GM19240 (cell line): ENCODE results near the gene CERS5.
A peak's percentile ranks its signal among the peaks of the same experiment; 100 is the strongest.

Experiments used
- DNase-seq: peaks from one replicate; pipeline ENCODE4 v3.0.0; 2011; ENCODE audit warnings: low spot score; ENCODE audit not compliant: insufficient read length

CERS5 gene

DNA sequence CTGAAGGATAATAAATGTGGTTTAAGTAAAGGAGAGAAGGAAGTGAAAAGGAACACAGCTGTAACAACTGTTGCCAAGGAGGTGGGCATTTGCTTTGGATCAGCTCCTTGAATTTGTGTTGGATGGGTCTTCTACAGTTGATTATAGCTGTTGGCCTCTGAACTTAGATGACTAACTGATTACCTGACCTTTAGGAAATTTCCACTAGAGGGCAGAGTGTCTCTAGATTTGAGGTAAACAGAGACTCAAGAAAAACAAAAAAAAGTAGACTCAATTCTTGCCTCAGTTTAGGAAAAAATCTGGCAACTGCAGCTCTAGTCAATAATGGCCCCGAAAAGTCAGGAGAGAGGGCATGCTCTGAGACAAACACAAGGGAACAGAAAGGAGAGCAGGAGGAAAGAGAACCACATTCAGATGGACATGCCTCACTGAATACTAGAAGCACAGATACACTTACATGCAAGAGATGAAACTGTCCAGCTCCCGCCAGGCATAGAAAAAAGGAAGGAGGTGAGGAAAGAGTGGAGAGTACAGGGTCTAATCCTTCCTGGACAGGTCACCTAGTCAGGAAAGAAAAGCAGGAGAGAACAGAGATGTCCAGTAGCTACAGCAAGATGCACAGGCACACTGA lies 34.5 kb downstream of the CERS5 start:
- no peak for DNase-seq

DNA sequence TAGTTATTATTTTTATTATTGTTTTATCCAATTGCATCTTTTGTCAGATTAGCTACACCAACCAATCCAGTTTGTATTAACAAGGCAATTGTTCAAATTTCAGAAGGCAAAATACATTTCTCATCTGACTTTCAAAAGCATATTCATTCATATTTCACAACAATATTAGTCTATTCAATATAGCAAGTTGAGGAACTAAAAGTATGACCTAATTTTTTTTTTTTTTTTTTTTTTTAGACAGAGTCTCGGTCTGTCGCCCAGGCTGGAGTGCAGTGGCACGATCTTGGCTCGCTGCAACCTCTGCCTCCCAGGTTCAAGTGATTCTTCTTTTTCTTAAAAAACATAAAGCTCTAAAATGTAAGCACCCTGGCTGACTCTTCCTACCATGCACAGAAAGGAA lies 37.9 kb downstream of the CERS5 start:
- DNase-seq = no peak

DNA sequence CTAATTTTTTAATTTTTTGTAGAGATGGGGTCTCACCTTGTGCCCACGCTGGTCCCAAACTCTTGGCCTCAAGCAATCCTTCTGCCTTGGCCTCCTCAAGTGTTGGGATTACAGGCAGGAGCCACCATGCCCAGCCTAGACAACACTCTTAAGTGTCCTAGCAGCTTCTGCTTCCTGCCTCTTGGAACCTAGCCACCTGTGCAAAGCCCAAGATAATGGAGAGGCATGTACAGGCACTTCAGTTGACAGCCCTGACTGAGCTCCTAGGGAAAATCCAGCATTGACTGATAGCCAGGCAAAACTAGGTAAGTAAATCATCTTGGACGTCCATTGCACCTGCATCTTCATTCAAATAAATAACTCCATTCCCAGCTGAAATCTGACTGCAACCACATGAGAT lies 39.6 kb downstream of the CERS5 start:
- DNase-seq = no peak

DNA sequence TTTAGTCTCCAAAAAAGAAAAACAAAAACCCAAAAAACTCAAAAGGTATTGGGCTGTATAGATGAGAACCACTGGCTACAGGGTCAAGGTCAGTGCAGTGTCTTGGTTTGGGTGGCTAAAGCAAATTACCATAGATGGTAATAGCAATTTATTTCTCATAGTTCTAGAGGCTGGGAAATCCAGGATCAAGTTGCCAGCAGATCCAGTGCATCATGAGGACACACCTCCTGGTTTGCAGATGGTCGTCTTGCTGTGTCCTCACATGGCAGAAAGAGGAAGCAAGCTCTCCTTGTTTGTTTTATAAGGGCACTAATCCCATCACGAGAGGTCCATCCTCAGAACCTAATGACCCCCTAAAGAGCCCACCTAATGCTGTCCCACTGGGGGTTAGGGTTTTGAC lies 44.0 kb downstream of the CERS5 start:
- DNase-seq = no peak

DNA sequence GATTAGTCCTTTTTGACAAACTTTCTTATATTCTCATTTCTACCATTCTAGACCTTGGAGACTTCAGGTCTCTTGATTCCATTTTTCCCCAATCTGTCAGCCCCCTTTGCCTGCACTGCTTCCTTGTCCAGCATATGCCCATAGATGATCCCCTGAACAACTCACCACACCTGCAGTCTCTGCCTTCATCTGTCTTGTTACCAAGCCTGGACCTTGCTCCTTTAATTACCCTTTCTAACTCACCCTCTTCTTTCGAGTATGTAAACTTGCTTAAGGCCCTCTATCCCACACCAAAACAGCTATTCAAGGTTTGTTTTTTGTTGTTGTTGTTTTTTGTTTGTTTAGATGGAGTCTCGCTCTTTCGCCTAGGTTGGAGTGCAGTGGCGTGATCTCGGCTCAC lies 45.5 kb downstream of the CERS5 start:
- DNase-seq = no peak

DNA sequence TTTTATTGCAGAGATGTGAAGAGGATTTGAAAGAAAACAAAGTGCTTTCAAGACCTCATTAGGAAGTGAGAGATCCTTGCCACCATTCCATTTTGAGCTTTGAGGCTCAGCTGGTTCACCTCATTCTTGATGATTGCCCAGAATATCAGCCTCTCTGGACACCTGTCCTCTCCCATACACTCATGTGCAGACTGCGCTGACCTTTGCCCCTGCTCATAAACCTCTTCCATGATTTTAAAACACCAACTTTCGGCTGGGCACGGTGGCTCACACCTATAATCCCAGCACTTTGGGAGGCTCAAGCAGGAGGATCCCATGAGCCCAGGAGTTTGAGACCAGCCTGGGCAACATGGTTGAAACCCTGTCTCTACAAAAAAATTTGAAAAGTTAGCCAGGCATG lies 46.2 kb downstream of the CERS5 start:
- no peak for DNase-seq

DNA sequence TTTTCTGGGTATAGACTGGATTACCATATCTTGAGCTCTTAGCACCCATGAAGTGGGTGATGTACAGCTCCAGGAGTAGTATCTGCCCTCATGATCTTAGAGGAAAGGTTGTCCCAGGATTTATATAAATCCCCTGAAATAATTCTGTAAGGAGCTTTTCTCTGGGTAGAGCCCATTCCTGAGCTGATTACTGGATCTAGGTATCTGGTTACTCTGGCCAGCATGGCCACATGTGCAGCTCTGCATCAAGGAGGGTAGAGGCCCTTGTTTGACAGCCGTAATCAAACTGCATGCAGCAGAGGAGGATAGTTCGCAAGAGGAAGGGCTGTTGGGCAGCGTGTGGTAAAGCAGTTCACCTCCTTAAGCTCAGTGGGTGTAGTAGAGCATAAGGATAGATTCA lies 46.6 kb downstream of the CERS5 start:
- DNase-seq = no peak

DNA sequence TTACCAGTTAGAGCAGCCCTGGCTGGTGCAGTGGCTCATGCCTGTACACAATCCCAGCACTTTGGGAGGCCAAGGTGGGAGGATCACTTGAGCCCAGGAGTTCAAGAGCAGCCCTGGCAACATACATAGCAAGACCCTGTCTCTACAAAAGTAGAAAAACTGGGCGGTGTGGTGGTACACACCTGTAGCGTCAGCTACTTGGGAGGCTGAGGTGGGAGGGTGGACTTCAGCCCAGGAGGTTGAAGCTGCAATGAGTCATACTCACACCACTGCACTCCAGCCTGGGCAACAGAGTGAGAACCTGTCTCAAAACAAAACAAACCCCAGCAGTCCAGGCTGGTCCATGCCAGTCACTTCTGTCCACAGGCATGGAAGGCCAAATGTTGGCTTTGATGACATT lies 47.8 kb downstream of the CERS5 start:
- no peak for DNase-seq

DNA sequence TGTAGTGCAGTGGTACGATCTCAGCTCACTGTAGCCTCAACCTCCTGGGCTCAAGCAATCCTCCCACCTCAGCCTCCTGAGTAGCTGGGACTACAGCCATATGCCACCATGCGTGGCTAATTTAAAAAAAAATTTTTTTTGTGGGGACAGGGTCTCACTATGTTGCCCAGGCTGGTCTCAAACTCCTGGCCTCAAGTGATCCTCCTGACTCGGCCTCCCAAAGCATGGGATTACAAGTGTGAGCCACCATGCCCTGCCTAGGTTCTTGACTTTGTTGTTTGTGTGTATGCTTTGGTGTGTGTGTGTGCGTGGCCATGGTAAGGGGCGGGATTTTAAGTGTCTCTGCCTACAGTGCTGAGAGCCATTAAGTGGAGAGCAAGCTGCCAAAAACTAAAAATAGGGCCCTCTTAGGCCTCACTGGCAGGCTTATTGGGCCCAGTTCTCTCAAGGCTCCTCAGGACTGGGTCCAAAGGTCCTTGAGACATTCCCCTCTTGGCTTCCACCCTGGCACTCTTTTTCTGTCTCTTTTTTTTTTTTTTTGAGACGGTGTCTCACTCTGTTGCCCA lies 50.0 kb downstream of the CERS5 start:
- no peak for DNase-seq

DNA sequence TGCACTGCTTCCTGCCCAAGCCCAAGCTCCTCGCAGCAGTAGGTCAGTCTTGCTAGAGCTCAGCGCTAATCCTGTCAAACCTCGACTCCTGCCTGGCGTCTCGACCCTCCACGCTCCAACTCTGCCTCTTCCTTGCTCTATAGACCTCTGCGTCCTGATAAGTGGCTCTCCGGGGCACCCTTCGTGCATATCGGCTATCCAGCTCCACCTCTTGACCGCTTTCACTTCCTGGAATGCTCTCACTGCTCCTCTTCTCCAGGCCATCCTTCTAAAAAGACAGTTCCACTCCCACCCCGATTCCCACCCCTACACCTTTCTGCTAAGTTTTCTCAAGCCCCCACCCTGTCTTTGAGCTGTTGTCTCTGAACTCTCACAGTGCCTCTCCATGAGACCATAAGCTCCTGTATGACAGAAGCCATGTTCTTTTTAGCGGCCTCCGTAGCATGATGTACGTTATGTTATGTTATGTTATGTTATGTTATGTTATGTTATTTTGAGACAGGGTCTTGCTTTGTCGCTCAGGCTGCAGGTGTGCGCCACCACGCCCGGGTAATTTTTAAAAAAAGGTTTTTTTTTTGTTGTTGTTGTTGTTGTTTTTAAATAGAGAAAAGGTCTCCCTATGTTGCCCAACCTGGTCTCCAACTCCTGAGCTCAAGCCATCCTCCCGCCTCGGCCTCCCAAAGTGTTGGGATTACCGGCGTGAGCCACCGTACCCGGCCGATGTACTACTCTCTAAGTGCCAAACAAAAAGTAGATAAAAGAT lies 54.5 kb downstream of the CERS5 start:
- DNase-seq = no peak

DNA sequence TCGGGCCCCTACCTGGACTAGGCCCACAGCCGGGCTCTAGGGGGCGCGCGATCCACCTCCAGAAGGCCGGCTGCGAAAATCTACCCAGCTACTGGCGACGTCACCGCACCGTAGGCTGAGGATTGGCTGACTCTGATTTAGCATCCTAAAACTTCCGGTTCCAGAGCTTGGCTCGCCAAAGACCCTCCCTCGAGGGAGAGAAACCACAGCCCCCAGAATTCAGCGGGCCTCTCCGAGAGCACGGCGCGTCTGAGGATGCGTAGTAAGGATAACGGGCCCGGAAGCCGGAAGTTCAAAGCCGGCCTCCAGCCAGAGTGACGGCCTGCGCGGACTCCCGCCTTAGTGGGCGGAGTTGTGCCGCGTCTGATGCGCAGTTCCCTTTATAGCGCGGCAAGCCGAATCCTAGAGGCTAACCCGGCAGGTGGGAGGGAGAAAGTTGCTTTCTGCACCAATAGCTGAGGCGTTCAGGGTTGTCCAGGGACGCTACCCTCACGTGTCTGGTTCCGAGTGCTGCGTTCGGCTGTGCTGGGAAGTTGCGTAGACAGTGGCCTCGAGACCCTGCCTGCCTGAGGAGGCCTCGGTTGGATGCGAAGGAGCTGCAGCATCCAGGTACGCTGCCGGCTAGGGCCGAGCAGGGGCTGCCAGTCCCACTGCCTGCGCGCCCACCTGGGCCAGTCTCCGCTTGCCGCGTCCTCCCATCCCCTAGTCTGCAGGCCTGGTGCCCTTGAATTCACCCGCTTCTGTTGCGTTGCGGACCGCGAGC lies 55.3 kb downstream of the CERS5 start, which contains the start of gene COX14:
COX14 (plus strand) TSS at position 544 of the 763 bp plus-strand sequence. CDS start 7,808 bp downstream, outside the sequence.
- DNase-seq = peak; percentile 88

DNA sequence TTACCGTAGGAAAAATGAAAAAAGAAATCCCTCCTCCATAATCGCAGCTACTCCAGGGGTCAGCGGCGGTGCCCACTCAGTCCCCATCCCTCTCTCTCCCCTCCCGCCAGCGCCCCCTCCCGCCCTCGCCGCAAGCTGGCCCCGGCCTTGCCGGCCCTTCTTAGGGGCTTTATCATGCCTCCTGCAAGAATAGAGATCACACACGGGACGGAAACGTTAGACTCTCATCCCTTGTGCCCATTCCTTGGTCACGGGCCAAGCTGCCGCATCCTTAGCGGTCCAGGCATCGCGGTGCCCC lies 55.8 kb downstream of the CERS5 start:
- no peak for DNase-seq

DNA sequence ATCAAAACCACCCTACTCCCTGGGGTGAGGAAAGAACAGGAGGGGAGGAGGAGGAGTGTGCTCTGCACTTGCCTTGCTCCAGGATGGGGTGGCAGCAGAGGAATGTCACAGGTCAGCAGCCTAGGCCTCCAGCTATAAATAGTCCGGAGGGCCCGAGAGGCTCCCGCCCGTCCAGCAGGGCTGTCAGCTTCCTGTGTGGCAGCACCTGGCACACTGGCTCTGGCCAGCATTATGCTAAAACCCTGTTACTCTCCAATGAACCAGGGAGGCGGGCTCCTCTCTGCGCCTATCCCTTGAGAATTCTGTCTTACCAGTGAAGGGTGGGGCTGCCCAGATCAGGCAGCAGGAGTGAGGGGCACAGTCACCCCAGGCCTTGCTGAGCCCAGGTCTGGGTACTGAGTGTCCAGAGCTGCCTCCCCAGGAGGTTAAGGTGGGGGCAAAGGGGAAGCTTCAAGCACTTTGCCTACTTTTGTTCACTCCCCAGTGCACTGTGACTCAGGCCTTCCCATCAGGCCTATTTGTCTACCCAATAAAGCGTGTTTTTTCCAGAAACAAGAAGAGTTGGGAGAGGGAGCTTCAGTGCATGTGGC lies 56.3 kb downstream of the CERS5 start:
- no peak for DNase-seq

DNA sequence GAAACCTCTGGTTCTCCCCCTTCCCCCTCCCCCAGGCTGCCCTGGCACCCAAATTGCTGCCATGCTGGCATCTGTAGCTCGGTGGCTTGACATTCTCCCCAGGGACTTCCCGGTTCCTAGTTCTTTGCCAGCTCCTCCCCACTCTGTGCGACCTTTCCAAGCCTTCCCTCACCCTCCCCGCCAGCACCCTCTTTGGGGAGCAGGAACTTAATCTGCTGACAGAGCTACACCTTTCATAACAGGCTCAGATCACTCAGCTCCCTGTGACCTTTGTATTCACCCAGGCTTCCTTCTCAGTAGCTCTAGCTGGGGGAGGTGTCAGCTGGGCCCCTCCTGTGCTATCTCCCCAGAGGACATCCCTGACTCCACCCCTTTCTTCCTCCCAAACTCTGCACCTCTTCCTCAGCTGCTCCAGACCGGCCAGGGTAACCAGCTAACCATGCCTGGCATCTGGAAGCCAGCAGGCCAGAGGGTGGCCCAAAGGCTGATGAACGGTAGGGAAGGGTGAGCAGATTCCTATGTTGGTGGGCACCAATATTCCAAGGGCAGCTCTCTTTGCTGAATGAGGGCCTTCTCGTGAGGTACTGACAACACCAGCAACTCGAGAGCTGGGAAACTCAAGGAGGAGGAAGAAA lies 56.9 kb downstream of the CERS5 start:
- DNase-seq = no peak

DNA sequence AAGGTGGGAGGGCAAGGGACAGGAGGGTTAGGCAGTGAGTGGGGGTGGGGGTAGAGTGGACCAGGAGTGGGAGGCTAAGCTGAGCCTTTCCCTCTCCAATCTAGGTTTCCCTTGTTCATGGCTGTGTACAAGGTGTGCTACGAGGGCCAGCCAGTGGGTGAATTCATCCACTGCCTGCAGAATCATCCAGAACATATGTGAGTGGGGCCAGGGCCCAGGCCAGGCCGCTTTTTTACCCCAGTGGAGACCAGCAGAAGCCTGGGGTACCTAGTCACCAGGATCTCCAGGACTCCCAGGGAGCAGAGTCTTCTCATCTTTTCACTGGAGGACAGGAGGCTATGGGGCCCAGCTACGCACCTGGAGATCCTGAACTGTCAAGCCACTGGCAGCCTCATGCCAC lies 57.9 kb downstream of the CERS5 start:
- no peak for DNase-seq

DNA sequence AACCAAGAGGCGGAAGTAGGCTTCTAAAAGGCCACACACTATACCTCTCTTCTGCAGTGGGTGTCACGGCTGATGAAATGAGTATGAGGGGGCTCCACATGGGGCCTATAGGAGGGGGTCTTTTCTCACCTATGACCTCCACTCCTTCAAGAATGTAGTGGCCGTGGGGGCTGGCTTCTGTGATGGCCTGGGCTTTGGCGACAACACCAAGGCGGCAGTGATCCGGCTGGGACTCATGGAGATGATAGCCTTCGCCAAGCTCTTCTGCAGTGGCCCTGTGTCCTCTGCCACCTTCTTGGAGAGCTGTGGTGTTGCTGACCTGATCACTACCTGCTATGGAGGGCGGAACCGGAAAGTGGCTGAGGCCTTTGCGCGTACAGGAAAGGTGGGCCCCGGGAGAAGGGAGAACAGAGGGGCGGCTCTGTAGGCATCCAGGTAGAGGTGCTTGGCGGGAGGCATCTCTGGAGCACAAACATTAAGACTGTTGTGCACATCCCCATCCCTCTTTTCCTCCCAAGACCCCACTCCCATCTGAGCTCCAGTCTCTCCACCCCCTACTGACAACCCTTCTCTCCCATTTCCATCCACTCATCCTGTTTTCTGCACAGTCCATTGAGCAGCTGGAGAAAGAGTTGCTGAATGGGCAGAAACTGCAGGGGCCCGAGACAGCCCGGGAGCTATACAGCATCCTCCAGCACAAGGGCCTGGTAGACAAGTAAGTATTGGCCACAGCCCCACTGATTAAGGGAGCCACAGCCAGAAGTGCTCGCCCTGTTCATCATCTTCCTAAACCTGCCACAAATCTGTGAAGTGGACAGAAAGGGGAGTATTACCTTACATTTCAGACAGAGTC lies 59.5 kb downstream of the CERS5 start:
- DNase-seq = no peak

DNA sequence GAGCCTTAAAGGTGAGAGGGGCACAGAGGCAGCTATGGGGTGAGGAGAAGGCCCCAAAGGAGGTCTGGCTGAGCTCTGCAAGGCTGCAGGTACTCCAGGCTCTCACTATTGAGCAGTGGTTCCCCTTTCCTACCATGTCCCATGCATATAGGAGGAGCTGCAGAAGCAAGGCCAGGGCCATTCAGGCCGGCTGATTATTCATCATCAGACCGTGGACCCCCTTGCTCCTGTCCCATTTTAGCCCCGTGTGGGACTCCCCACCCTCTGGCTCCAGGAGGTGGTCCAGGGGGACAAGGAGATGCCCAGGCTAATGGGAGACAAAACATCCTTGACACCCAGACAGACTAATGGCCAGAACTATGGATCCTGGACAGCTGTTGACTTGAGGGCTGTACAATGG lies 60.3 kb downstream of the CERS5 start:
- no peak for DNase-seq

DNA sequence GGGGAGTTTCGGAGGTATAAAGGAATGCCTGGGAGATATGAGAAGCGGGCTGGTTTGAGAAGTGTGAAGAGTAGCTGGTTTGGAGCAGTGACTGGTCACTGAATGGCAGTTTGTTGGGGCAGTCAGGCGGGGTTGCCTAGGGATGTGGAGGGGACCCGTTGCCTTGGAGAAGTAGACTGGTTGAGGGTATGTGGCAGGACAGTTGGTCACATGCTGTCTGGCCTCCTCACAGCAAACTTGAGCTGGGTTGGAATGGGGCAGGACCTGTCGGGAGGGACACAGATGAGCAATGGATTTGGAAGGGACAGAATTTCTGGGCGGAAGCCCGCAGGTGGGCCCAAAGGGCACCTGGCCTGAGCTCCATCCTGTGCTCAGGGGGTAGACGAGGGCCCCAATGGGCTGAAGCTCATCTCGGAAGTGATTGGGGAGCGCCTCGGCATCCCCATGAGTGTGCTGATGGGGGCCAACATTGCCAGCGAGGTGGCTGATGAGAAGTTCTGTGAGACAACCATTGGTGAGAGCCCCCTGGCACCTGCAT lies 61.2 kb downstream of the CERS5 start:
- no peak for DNase-seq

DNA sequence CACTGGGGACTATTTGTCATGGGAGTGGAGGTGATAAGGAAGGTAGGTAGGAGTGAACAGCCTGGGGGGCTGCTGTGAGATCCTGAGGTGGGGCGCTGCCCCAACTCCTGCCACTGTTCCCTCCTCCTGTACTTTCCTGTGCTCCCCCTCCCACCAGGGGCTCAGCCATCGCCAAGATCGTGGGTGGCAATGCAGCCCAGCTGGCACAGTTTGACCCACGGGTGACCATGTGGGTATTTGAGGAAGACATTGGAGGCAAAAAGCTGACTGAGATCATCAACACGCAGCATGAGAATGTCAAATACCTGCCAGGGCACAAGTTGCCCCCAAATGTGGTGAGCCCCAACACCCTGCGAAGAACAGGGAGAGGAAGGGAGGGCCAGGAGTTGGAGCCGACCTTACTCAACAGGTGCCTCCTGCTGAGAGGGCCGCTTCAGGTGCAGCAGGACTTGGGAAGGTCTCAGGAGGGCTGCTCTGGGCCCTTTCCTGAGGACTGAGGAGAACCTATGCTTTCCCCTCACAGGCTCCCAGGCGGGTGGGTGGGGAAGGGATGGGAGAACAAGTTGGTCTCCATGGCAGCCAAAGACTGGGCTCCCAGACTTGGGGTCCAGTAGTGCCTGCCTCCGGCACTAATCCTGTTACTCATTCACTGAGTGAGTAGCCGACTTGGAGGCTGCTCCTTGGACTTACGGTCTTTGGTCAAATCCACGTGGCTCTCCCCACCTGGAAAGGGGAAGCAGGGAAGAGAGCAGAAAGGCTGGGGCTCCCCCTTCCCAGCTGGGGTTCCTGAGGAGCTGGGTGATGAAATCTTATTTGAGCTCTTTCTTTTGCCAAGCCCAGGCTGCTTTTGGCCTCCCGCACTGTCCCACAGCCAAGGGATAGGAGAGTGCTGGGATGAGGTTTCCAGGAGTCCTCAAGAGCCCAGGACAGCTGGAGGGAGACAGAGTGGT lies 62.5 kb downstream of the CERS5 start:
- DNase-seq = no peak
